Activated T-cell treated with anti-CD3 and anti-CD28 coated beads for 1 hour (primary cell): Measurements from ENCODE around the gene TSEN2.
"Not testable (repeated sequence)": the region's sequence is repeated elsewhere in the genome, so short reads cannot be mapped to it uniquely, and the experiment has no call there.

Experiments used
- DNase-seq: peaks from one replicate; pipeline ENCODE4 v3.0.0-alpha.2; 2020; ENCODE audit warnings: low read depth

TSEN2 gene

GRCh38 chr3:12472000-12472610 is 12.2 kb upstream of the TSEN2 start:
- DNase-seq: no peak

GRCh38 chr3:12472796-12473195 is 11.5 kb upstream of the TSEN2 start:
- DNase-seq: no peak

- no peak for DNase-seq
Observed at GRCh38 chr3:12473511-12473910, 10.8 kb upstream of the TSEN2 start.

- no peak for DNase-seq
Observed at GRCh38 chr3:12476238-12476897, 7.9 kb upstream of the TSEN2 start.

- no peak for DNase-seq
Observed at GRCh38 chr3:12477256-12477655, 7.0 kb upstream of the TSEN2 start.

GRCh38 chr3:12478326-12478725 is 6.0 kb upstream of the TSEN2 start:
- DNase-seq: no peak

GRCh38 chr3:12479198-12479597 is 5.1 kb upstream of the TSEN2 start:
- DNase-seq: not testable (repeated sequence)

GRCh38 chr3:12479919-12480427 is 4.3 kb upstream of the TSEN2 start:
- DNase-seq: no peak

GRCh38 chr3:12483410-12483809 is 870 bp upstream of the TSEN2 start:
- no peak for DNase-seq

- DNase-seq: no peak
Observed at GRCh38 chr3:12483872-12484197, 445 bp upstream of the TSEN2 start.

GRCh38 chr3:12484983-12485327 is 675 bp downstream of the TSEN2 start:
- no peak for DNase-seq

- DNase-seq: no peak
Observed at GRCh38 chr3:12486001-12486400, 1.7 kb downstream of the TSEN2 start.

GRCh38 chr3:12486916-12487315 is 2.6 kb downstream of the TSEN2 start:
- no peak for DNase-seq

GRCh38 chr3:12487336-12487735 is 3.1 kb downstream of the TSEN2 start:
- DNase-seq: no peak

GRCh38 chr3:12487786-12488185 is 3.5 kb downstream of the TSEN2 start:
- DNase-seq: no peak

GRCh38 chr3:12489368-12489767 is 5.1 kb downstream of the TSEN2 start:
- no peak for DNase-seq

- DNase-seq: no peak
Observed at GRCh38 chr3:12489832-12490231, 5.6 kb downstream of the TSEN2 start.

- DNase-seq: no peak
Observed at GRCh38 chr3:12490547-12490946, 6.3 kb downstream of the TSEN2 start.

GRCh38 chr3:12495749-12496452 is 11.6 kb downstream of the TSEN2 start:
- DNase-seq: no peak

- no peak for DNase-seq
Observed at GRCh38 chr3:12496453-12496761, 12.1 kb downstream of the TSEN2 start.

- DNase-seq: no peak
Observed at GRCh38 chr3:12499474-12499873, 15.2 kb downstream of the TSEN2 start.

- DNase-seq: no peak
Observed at GRCh38 chr3:12501360-12502020, 17.2 kb downstream of the TSEN2 start.
